ENCODE data around the gene YTHDF1. TPM values are rescaled to one million over a fixed set of nuclear protein-coding genes. Genes with fewer than 3 reads are reported as not detected.
"Not testable (repeated sequence)": the region's sequence is repeated elsewhere in the genome, so short reads cannot be mapped to it uniquely, and the experiment has no call there.

The YTHDF1 gene
- total RNA-seq, 4 donors from 2014 or later, result 21.2 to 49.6 (median 25.8) TPM

- DNase-seq (ENCODE audit: low spot score) (no peak), ATAC-seq (ENCODE audit: low FRiP score) (no peak)
- TF ChIP-seq CTCF (IDR thresholded peaks at IDR 0.05), result no peak
These were observed 38.9 kb upstream of the YTHDF1 start for GRCh38 chr20:63254606-63255384.

GRCh38 chr20:63254232-63254605 lies 38.3 kb upstream of the YTHDF1 start, which contains the start of gene NKAIN4:
TSS of gene NKAIN4 (minus strand) at chr20:63254463. CDS start at chr20:63254450, 13 bp downstream.
- TF ChIP-seq CTCF (IDR thresholded peaks at IDR 0.05), result no peak
- no peak for ATAC-seq (ENCODE audit: low FRiP score)
- DNase-seq (ENCODE audit: low spot score), result no peak

- no peak for ATAC-seq (ENCODE audit: low FRiP score)
- DNase-seq (ENCODE audit: low spot score), result no peak
- TF ChIP-seq CTCF (IDR thresholded peaks at IDR 0.05), result no peak
These were observed 37.7 kb upstream of the YTHDF1 start for GRCh38 chr20:63253438-63254231.

- DNase-seq (ENCODE audit: low spot score) (no peak), ATAC-seq (ENCODE audit: low FRiP score) (no peak)
- TF ChIP-seq CTCF (IDR thresholded peaks at IDR 0.05), result no peak
These were observed 37.1 kb upstream of the YTHDF1 start for GRCh38 chr20:63253065-63253437.

- ATAC-seq (ENCODE audit: low FRiP score) (no peak), DNase-seq (ENCODE audit: low spot score) (no peak)
- no peak for TF ChIP-seq CTCF (IDR thresholded peaks at IDR 0.05)
These were observed 36.4 kb upstream of the YTHDF1 start for GRCh38 chr20:63252284-63252711.

GRCh38 chr20:63251350-63251749 lies 35.4 kb upstream of the YTHDF1 start:
- DNase-seq (ENCODE audit: low spot score); ATAC-seq (ENCODE audit: low FRiP score): not testable (repeated sequence)

- DNase-seq (ENCODE audit: low spot score) (no peak), ATAC-seq (ENCODE audit: low FRiP score) (no peak)
- no peak for TF ChIP-seq CTCF (IDR thresholded peaks at IDR 0.05)
These were observed 34.0 kb upstream of the YTHDF1 start for GRCh38 chr20:63249891-63250290.

Data from omental fat pad (tissue), 4 donors.